ENCODE data around the gene KRT73. TPM values are rescaled to one million over a fixed set of nuclear protein-coding genes. Genes with fewer than 3 reads are reported as not detected.
A peak's percentile ranks its signal among the peaks of the same experiment; 100 is the strongest.

The KRT73 gene
- total and polyA plus RNA-seq, 2 of the 8 experiments (the other 6 are each of a cell fraction or from before 2014, with no cell fraction given) = not detected

DNA sequence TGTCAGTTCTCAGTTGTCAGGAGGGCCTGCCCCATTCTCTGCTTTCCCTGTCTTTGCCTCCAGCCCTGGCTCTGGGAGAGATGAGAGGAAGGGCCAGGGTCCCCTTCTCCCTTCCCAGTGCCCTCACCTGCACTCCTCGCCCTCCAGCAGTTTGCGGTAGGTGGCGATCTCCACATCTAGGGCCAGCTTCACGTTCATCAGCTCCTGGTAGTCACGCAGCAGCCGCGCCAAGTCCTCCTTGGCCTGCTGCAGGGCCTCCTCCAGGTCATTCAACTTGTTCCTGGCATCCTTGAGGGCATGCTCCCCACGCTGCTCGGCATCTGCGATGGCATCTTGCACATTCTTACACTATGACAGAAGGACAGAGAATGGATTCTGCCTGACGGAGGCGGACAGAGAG lies 28.3 kb upstream of the KRT73 start:
- FAIRE-seq (no peak), DNase-seq (ENCODE audit: low read depth in 1 of 2, low spot score in 2 of 2) (peak in 1 of 2 experiments; percentile 46)
- no peak overlapping the region for H4K91ac ChIP-seq (replicated peaks; ENCODE audit: insufficient read length, low read length)
- no peaks in the 10 kb centered on the region for H4K20me1 ChIP-seq (replicated peaks in 1 of 2; ENCODE audit: control insufficient read depth in 1 of 2, insufficient read depth in 2 of 2, low read length in 2 of 2)
- H3K23ac ChIP-seq (ENCODE audit: insufficient read length) = no peak overlapping the region
- H3K36me3 ChIP-seq (ENCODE audit: control insufficient read depth in 2 of 4, insufficient read depth in 4 of 4, low read length in 3 of 4) = no peaks in the 10 kb centered on the region
- H3K56ac ChIP-seq (replicated peaks; ENCODE audit: insufficient read length, low read depth, low read length) = no peak overlapping the region
- H2AFZ ChIP-seq (ENCODE audit: low read length) = no peak overlapping the region
- H3K79me2 ChIP-seq (ENCODE audit: control insufficient read depth in 1 of 2, insufficient read depth in 2 of 2, low read length in 2 of 2) = no peaks in the 10 kb centered on the region
- peaks cover 0 to 1% of the 10 kb centered on the region in 2 experiments; a peak in 1 of 4 replicates for H3K9me3 ChIP-seq (ENCODE audit: insufficient read depth in 2 of 2, low read depth in 1 of 2, low read length in 1 of 2)
- POLR2A ChIA-PET (ENCODE audit: partially characterized antibody) = no interaction called here
- CTCF ChIA-PET (ENCODE audit: partially characterized antibody) = interaction anchor here (0.6 to 2.1 kb wide), 8 partner anchors 10 to 274 kb away, joined by 3 to 6 read pairs (median 4); no protein-coding TSS in a partner anchor
- H2BK20ac ChIP-seq (ENCODE audit: low read length) = no peak overlapping the region
- H3K27ac ChIP-seq (ENCODE audit: low read depth, low read length) = no peak overlapping the region
- no peak overlapping the region for H2BK120ac ChIP-seq (replicated peaks; ENCODE audit: low read depth, low read length)
- no peaks in the 10 kb centered on the region for H3K79me1 ChIP-seq (ENCODE audit: low read depth, low read length)
- no peak overlapping the region for H4K5ac ChIP-seq (ENCODE audit: insufficient read length, low read depth, low read length)
- H3K4ac ChIP-seq (replicated peaks; ENCODE audit: insufficient read length, low read depth, low read length) = no peak overlapping the region
- peaks cover 0 to 4% (median 0%) of the 10 kb centered on the region in 4 experiments; a peak in 1 of 7 replicates for H3K27me3 ChIP-seq (replicated peaks in 1 of 4; ENCODE audit: control insufficient read depth in 3 of 4, extremely low read depth in 1 of 4, insufficient read depth in 3 of 4, low read length in 3 of 4)
- H3K14ac ChIP-seq (ENCODE audit: insufficient read length) = no peak overlapping the region
- no peak overlapping the region for H4K8ac ChIP-seq (ENCODE audit: extremely low read depth, insufficient read depth, low read length)
- H2BK5ac ChIP-seq (ENCODE audit: low read depth, low read length) = no peak overlapping the region
- no peaks in the 10 kb centered on the region for H3K4me1 ChIP-seq (replicated peaks in 1 of 4; ENCODE audit: control insufficient read depth in 3 of 4, insufficient read depth in 4 of 4, low read length in 3 of 4)
- no peak overlapping the region for H3K4me3 ChIP-seq (ENCODE audit: extremely low read depth in 1 of 4, insufficient read depth in 2 of 4, low read depth in 3 of 4, low read length in 4 of 4)
- peak overlapping the region; percentile 54; the same call in 1 of the 2 replicates for H2BK15ac ChIP-seq (ENCODE audit: low read length)
- H3K4me2 ChIP-seq (ENCODE audit: insufficient read depth in 1 of 2, low read depth in 2 of 2, low read length in 2 of 2) = no peak overlapping the region
- TF ChIP-seq, protein P1, sequence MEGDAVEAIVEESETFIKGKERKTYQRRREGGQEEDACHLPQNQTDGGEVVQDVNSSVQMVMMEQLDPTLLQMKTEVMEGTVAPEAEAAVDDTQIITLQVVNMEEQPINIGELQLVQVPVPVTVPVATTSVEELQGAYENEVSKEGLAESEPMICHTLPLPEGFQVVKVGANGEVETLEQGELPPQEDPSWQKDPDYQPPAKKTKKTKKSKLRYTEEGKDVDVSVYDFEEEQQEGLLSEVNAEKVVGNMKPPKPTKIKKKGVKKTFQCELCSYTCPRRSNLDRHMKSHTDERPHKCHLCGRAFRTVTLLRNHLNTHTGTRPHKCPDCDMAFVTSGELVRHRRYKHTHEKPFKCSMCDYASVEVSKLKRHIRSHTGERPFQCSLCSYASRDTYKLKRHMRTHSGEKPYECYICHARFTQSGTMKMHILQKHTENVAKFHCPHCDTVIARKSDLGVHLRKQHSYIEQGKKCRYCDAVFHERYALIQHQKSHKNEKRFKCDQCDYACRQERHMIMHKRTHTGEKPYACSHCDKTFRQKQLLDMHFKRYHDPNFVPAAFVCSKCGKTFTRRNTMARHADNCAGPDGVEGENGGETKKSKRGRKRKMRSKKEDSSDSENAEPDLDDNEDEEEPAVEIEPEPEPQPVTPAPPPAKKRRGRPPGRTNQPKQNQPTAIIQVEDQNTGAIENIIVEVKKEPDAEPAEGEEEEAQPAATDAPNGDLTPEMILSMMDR (IDR thresholded peaks at IDR 0.05; ENCODE audit: control extremely low read depth in 1 of 3, insufficient read depth in 1 of 3, low read depth in 1 of 3, low read length in 3 of 3) = peak; percentile 28 to 46 (median 44); a peak in 3 of 4 replicates
- no peak for TF ChIP-seq NRF1 (IDR thresholded peaks at IDR 0.05; ENCODE audit: low read depth, low read length)
- TF ChIP-seq RAD21 (IDR thresholded peaks at IDR 0.05 in 1 of 2, conservative IDR thresholded peaks at IDR 0.05 in 1 of 2; ENCODE audit: low read depth in 2 of 2, low read length in 2 of 2) = peak; percentile 12 to 38; a peak in 3 of 4 replicates
- TF ChIP-seq, protein P2, sequence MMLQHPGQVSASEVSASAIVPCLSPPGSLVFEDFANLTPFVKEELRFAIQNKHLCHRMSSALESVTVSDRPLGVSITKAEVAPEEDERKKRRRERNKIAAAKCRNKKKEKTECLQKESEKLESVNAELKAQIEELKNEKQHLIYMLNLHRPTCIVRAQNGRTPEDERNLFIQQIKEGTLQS (IDR thresholded peaks at IDR 0.05; ENCODE audit: insufficient read depth, low read depth, low read length) = no peak
- H3K23me2 ChIP-seq (ENCODE audit: low read depth, low read length) = no peaks in the 10 kb centered on the region
- H2AK5ac ChIP-seq (ENCODE audit: low read depth, low read length) = no peak overlapping the region
- H3K18ac ChIP-seq (ENCODE audit: extremely low read depth, low read length) = no peak overlapping the region
- WGBS, 2 experiments (ENCODE audit: extremely low coverage in 1 of 2, insufficient coverage in 1 of 2, insufficient read length in 1 of 2, insufficient replicate concordance in 2 of 2, low coverage in 1 of 2, low lambda C conversion rate in 2 of 2, missing lambda C conversion rate in 1 of 2) = 70% methylated on average over 12 of the region's 12 CpGs; no CpG with 5 or more reads in 1 of the 2 experiments
- H2BK12ac ChIP-seq (ENCODE audit: low read depth, low read length) = no peak overlapping the region
- H3K9ac ChIP-seq (replicated peaks in 1 of 4; ENCODE audit: extremely low read depth in 1 of 4, low read depth in 3 of 4, low read length in 3 of 4) = no peak overlapping the region

Measured in H1 (cell line).